Neural progenitor cell (in vitro differentiated cells): ENCODE measurements around the gene NEU3.

Experiments
- EZH2 ChIP-seq: fragments of 200-600 bp; sonication (generic); IDR thresholded peaks from 2 replicates; pipeline ENCODE4 v1.6.1; 2017; ENCODE audit warnings: antibody characterized with exemption, mild to moderate bottlenecking, moderate library complexity
- TF ChIP-seq, protein P1 (sequence below): fragments of 200-600 bp; sonication (generic); IDR thresholded peaks from 2 replicates; pipeline ENCODE4 v1.5.1; 2017; ENCODE audit warnings: antibody characterized with exemption, mild to moderate bottlenecking

DNA sequence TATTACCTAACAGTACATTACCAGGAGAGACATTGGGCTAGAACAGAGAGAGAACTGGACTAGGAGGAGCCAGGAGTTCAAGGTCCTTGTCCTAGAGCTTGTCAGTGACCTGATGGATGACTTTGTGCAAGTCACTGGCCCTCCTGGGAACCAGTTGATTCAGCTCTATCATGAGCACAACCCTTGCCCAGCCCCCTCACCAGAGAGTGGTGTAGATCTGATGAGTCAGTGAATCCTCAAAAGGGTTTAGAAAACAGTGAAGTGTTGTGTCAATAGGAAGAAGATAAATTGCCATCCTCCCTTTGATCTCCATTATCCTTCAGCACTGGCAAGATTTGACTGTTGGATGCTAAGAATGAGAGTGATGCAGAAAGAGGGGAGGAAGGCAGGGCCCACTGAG lies 24.3 kb downstream of the NEU3 start:
- TF ChIP-seq, protein P1, sequence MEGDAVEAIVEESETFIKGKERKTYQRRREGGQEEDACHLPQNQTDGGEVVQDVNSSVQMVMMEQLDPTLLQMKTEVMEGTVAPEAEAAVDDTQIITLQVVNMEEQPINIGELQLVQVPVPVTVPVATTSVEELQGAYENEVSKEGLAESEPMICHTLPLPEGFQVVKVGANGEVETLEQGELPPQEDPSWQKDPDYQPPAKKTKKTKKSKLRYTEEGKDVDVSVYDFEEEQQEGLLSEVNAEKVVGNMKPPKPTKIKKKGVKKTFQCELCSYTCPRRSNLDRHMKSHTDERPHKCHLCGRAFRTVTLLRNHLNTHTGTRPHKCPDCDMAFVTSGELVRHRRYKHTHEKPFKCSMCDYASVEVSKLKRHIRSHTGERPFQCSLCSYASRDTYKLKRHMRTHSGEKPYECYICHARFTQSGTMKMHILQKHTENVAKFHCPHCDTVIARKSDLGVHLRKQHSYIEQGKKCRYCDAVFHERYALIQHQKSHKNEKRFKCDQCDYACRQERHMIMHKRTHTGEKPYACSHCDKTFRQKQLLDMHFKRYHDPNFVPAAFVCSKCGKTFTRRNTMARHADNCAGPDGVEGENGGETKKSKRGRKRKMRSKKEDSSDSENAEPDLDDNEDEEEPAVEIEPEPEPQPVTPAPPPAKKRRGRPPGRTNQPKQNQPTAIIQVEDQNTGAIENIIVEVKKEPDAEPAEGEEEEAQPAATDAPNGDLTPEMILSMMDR, result no peak
- TF ChIP-seq EZH2, result no peak
